GM23338 (cell line): Measurements from ENCODE around the gene NFATC1.

Source experiments
- CREB1 ChIP-seq: fragments of 250-450 bp; sonication (Bioruptor Pico); IDR thresholded peaks from 2 replicates; pipeline ENCODE4 v1.5.0; 2020; ENCODE audit warnings: low read depth, mild to moderate bottlenecking, moderate library complexity
- CTCF ChIP-seq, 2 experiments: fragments of 200-600 bp in 1 of 2; sonication (generic) in 1 of 2; conservative IDR thresholded peaks; 2 replicates each; pipeline versions ENCODE4 v1.5.1 to v1.6.1; 2016 to 2017; ENCODE audit warnings: antibody characterized with exemption in 2 of 2, low read depth in 2 of 2, mild to moderate bottlenecking in 2 of 2, moderate library complexity in 1 of 2
- POLR2AphosphoS5 ChIP-seq: IDR thresholded peaks from 2 replicates; pipeline ENCODE4 v1.6.1; 2016; ENCODE audit warnings: antibody characterized with exemption, low read depth

DNA sequence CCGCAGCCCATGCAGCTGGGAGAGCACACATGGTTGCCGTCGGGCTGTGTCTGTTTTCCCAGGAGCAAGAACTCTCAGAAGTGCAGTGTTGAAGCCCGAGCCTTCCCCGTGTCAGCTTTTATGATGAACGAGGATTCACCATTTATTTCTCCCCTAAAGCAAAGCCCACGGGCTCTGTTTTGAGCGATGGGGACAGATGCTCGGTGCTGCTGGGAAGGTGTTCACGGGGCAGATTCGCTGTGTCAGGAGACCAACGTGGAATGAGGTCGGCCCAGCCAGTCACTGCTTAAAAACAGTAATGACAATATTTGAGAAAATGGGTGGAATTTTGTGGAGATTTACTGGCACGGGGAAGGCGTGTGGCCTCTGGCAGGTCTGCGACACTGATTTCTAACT, 43.9 kb downstream of the NFATC1 start:
- no peak for TF ChIP-seq CTCF (conservative IDR thresholded peaks at IDR 0.05; ENCODE audit: low read depth in 2 of 2)
- no peak for TF ChIP-seq POLR2AphosphoS5
- TF ChIP-seq CREB1 (CRISPR knock-in tag), result no peak
